ENCODE data around the gene TBC1D8. TPM values are rescaled to one million over a fixed set of nuclear protein-coding genes. Genes with fewer than 3 reads are reported as not detected.

The TBC1D8 gene
- total and polyA plus RNA-seq, 9 of the 15 experiments (the other 6 are each of a cell fraction or from before 2014, with no cell fraction given) = 0.36 to 1.3 (median 0.82) TPM

DNA sequence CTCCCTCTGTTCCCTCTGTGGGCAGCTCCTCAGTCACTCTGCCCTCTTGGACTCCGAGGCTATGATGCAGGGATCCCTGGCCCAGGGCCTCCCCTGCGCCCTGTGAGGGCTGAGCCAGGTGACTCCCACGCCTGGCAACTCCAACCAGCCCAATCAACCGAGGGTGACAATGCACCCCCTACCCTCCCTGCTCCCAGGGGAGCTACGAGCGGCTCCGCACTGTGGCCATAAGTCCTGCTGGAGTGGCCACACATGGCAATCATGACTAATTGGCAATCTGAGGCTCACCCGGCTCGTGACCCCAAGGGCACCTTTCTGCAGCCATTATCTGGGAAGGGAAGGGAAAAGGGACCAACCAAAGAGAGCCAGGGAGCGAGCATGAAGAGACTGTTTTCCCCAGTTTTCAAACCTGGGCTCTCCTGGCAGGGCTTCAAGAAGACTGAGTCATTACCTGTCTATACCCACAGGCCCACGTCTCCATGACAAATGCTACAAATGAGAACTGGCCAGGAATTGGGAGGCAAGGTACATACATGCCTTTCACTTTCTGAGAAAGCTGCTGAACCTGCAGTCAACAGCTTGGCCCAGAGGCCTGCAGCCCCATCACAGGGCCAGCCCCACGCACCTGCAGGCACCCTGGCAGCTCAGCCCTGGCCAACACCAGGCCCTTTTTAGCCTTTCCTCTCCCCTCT is 104.0 kb downstream of the TBC1D8 start:
- H3K79me2 ChIP-seq (ENCODE audit: control insufficient read depth, insufficient read depth, low read length) = no peaks in the 10 kb centered on the region
- peaks cover 32 to 70% of the 10 kb centered on the region in 2 experiments for H3K27me3 ChIP-seq (ENCODE audit: control insufficient read depth in 2 of 2, insufficient read depth in 2 of 2, low read length in 2 of 2)
- H3K9me3 ChIP-seq (replicated peaks; ENCODE audit: control insufficient read depth, insufficient read depth, low read depth, low read length) = no peaks in the 10 kb centered on the region
- no peak for DNase-seq (ENCODE audit: extremely low read depth in 1 of 4, low spot score in 3 of 4)
- H3K27ac ChIP-seq (ENCODE audit: extremely low read depth, low read depth, low read length) = no peak overlapping the region
- H4K20me1 ChIP-seq (replicated peaks; ENCODE audit: control insufficient read depth, insufficient read depth, low read length) = no peaks in the 10 kb centered on the region
- no peaks in the 10 kb centered on the region for H3K36me3 ChIP-seq (ENCODE audit: control insufficient read depth, insufficient read depth, low read length)
- ATAC-seq = no peak
- no peaks in the 10 kb centered on the region; a peak in 1 of 5 replicates for H3K4me1 ChIP-seq (replicated peaks in 1 of 2; ENCODE audit: control insufficient read depth in 2 of 2, insufficient read depth in 2 of 2, low read length in 2 of 2)
- no peak overlapping the region for H3K4me2 ChIP-seq (ENCODE audit: insufficient read depth, low read length)
- H3K9me1 ChIP-seq (ENCODE audit: control insufficient read depth, insufficient read depth, low read length) = no peaks in the 10 kb centered on the region
- no peak for FAIRE-seq
- intact Hi-C loops (cut with micrococcal nuclease) = no loop called here
- no peak overlapping the region for H3K4me3 ChIP-seq
- POLR2A ChIA-PET = interaction anchor here (0.5 to 1.0 kb wide), 3 partner anchors 10 to 1577 kb away, joined by 3 to 4 read pairs (median 4); no protein-coding TSS in a partner anchor
- H2AFZ ChIP-seq (ENCODE audit: low read depth, low read length) = no peak overlapping the region
- 3% methylated on average over 11 of the region's 12 CpGs for WGBS (ENCODE audit: insufficient coverage, low coverage, missing lambda C conversion rate)
- in situ Hi-C loops (cut with MboI) = no loop called here
- H3K9ac ChIP-seq (ENCODE audit: insufficient read depth in 1 of 2, low read depth in 2 of 2, low read length in 2 of 2) = no peak overlapping the region
- CTCF ChIA-PET (ENCODE audit: low intra/inter-chr PET ratio) = no interaction called here
- no TSS peak for BruUV-seq (replicated peaks)
- TF ChIP-seq, protein P1, sequence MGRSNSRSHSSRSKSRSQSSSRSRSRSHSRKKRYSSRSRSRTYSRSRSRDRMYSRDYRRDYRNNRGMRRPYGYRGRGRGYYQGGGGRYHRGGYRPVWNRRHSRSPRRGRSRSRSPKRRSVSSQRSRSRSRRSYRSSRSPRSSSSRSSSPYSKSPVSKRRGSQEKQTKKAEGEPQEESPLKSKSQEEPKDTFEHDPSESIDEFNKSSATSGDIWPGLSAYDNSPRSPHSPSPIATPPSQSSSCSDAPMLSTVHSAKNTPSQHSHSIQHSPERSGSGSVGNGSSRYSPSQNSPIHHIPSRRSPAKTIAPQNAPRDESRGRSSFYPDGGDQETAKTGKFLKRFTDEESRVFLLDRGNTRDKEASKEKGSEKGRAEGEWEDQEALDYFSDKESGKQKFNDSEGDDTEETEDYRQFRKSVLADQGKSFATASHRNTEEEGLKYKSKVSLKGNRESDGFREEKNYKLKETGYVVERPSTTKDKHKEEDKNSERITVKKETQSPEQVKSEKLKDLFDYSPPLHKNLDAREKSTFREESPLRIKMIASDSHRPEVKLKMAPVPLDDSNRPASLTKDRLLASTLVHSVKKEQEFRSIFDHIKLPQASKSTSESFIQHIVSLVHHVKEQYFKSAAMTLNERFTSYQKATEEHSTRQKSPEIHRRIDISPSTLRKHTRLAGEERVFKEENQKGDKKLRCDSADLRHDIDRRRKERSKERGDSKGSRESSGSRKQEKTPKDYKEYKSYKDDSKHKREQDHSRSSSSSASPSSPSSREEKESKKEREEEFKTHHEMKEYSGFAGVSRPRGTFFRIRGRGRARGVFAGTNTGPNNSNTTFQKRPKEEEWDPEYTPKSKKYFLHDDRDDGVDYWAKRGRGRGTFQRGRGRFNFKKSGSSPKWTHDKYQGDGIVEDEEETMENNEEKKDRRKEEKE (IDR thresholded peaks at IDR 0.05; ENCODE audit: borderline replicate concordance in 1 of 2, control insufficient read depth in 1 of 2, low read depth in 2 of 2, low read length in 1 of 2) = no peak
- TF ChIP-seq FOXJ3 (CRISPR knock-in tag; IDR thresholded peaks at IDR 0.05) = no peak
- TF ChIP-seq, protein P2, sequence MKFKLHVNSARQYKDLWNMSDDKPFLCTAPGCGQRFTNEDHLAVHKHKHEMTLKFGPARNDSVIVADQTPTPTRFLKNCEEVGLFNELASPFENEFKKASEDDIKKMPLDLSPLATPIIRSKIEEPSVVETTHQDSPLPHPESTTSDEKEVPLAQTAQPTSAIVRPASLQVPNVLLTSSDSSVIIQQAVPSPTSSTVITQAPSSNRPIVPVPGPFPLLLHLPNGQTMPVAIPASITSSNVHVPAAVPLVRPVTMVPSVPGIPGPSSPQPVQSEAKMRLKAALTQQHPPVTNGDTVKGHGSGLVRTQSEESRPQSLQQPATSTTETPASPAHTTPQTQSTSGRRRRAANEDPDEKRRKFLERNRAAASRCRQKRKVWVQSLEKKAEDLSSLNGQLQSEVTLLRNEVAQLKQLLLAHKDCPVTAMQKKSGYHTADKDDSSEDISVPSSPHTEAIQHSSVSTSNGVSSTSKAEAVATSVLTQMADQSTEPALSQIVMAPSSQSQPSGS (CRISPR knock-in tag; IDR thresholded peaks at IDR 0.05) = no peak
- no peak for TF ChIP-seq TCFL5 (CRISPR knock-in tag; conservative IDR thresholded peaks at IDR 0.05)
- no peak for TF ChIP-seq RNF2 (IDR thresholded peaks at IDR 0.05)
- TF ChIP-seq SPI1 (IDR thresholded peaks at IDR 0.05; ENCODE audit: borderline replicate concordance, low read depth, low read length) = no peak
- TF ChIP-seq NR2F6 (CRISPR knock-in tag; IDR thresholded peaks at IDR 0.05) = no peak
- TF ChIP-seq ZNF586 (CRISPR knock-in tag; conservative IDR thresholded peaks at IDR 0.05) = no peak
- no peak for TF ChIP-seq GTF2E2 (tag; IDR thresholded peaks at IDR 0.05)
- TF ChIP-seq, protein P3, sequence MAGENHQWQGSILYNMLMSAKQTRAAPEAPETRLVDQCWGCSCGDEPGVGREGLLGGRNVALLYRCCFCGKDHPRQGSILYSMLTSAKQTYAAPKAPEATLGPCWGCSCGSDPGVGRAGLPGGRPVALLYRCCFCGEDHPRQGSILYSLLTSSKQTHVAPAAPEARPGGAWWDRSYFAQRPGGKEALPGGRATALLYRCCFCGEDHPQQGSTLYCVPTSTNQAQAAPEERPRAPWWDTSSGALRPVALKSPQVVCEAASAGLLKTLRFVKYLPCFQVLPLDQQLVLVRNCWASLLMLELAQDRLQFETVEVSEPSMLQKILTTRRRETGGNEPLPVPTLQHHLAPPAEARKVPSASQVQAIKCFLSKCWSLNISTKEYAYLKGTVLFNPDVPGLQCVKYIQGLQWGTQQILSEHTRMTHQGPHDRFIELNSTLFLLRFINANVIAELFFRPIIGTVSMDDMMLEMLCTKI (IDR thresholded peaks at IDR 0.05; ENCODE audit: partially characterized antibody) = no peak
- TF ChIP-seq KLF6 (CRISPR knock-in tag; IDR thresholded peaks at IDR 0.05; ENCODE audit: borderline replicate concordance) = no peak
- no peak for TF ChIP-seq ETS2 (tag; IDR thresholded peaks at IDR 0.05; ENCODE audit: borderline replicate concordance, poor library complexity, severe bottlenecking)
- no peak for TF ChIP-seq ZFP30 (CRISPR knock-in tag; IDR thresholded peaks at IDR 0.05; ENCODE audit: borderline replicate concordance)
- no peak for TF ChIP-seq ZNF197 (CRISPR knock-in tag; IDR thresholded peaks at IDR 0.05; ENCODE audit: low read depth)
- no peak for TF ChIP-seq ZNF316 (IDR thresholded peaks at IDR 0.05)
- no peak for TF ChIP-seq THRAP3 (IDR thresholded peaks at IDR 0.05; ENCODE audit: borderline replicate concordance)

All from K562 (cell line).